BLaER1 (cell line): Measurements from ENCODE around the gene STX2.

ENCODE experiments used
- H3K27ac ChIP-seq: shearing (Covaris generic); formaldehyde crosslinking; 2 replicates; pipeline ENCODE4 v1.8.1; 2022
- H3K27me3 ChIP-seq: shearing (Covaris generic); formaldehyde crosslinking; 2 replicates; pipeline ENCODE4 v1.8.1; 2022
- H3K36me3 ChIP-seq: shearing (Covaris generic); formaldehyde crosslinking; 2 replicates; pipeline ENCODE4 v1.8.1; 2022
- H3K4me1 ChIP-seq: shearing (Covaris generic); formaldehyde crosslinking; 2 replicates; pipeline ENCODE4 v1.8.1; 2022
- H3K4me2 ChIP-seq: shearing (Covaris generic); formaldehyde crosslinking; 2 replicates; pipeline ENCODE4 v1.8.1; 2022
- H3K4me3 ChIP-seq: shearing (Covaris generic); formaldehyde crosslinking; 2 replicates; pipeline ENCODE4 v1.8.1; 2022
- H3K9ac ChIP-seq: shearing (Covaris generic); formaldehyde crosslinking; 2 replicates; pipeline ENCODE4 v1.8.1; 2022
- H3K9me3 ChIP-seq: shearing (Covaris generic); formaldehyde crosslinking; 2 replicates; pipeline ENCODE4 v1.8.1; 2022
- H4K20me1 ChIP-seq: shearing (Covaris generic); formaldehyde crosslinking; 2 replicates; pipeline ENCODE4 v1.8.1; 2022
- Cebpa-rat ChIP-seq: shearing (Covaris generic); IDR thresholded peaks from 2 replicates; pipeline ENCODE4 v1.8.1; 2022

STX2 gene

DNA sequence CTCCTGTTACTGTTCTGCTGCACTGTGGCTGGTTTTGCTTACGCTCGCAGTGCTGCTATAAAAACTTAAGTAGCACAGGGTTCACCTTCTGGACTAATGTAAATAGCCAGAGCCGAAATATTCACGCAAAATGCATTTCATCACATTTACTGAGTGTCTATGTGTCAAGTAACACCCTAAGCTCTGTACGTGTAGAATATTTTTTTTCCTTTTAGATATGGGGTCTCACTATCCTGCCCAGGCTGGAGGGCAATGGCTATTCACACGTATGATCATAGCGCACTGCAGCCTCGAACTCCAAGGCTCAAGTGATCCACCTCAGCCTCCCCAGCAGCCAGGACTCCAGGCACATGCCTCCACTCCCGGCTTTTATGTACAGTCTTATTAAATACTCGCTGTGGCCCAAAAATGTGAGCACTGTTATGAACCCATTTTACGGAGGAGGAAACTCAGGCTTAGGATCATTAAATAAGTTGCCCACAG, 62.2 kb downstream of the STX2 start:
- Histone ChIP-seq H3K4me3 (no peak overlapping the region), H3K4me2 (no peak overlapping the region), H4K20me1 (no peaks in the 10 kb centered on the region), H3K36me3 (no peaks in the 10 kb centered on the region), H3K4me1 (no peaks in the 10 kb centered on the region; the same call in 1 of the 2 replicates), H3K9me3 (peaks cover 3% of the 10 kb centered on the region; the same call in 1 of the 2 replicates), H3K27me3 (peaks cover 24% of the 10 kb centered on the region), H3K9ac (no peak overlapping the region), H3K27ac (no peak overlapping the region)
- no peak for TF ChIP-seq Cebpa-rat

DNA sequence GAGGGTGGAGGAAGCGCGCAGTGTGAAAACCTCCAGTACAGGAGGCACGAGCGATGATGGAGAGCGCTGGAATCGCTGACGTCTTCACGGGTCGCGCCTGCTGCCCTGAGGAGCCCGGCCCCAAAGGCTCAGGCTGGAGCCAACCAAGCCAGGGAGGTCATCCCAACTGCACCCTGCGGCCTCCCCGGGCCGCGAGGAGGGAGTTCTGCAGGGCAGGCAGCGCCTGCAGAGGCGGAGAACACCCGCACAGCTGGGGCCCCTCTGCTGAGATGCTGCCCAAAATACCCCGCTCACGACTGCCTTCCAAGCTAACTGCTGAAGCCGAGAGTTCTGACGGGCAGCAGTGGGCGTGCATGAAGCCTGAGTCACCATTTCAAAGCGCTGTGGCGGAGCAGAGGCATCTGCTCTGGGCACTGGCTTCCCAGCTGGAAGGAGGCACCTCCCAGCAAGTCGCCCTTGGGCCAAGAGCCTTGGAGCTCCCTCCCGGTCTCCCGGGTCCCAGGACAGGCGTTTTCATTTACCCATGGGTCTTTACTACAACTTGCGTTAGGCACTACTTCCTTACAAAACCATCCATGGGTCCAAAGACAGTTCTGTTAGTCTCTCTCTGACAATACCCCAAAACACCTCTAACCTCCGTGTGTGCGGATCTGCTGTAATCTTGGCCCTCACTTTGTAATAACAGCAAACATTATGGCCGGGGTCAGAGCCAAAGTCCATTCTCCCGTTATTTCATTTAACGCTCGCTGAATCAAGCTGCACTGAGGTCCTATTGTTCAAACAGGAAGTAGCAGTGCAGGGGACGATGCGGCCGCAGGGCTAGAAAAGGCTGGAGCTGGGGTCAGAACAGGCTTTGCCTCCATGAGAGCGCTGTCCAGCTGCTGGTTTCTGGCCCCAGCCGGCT, 62.8 kb downstream of the STX2 start:
- no peak for TF ChIP-seq Cebpa-rat

DNA sequence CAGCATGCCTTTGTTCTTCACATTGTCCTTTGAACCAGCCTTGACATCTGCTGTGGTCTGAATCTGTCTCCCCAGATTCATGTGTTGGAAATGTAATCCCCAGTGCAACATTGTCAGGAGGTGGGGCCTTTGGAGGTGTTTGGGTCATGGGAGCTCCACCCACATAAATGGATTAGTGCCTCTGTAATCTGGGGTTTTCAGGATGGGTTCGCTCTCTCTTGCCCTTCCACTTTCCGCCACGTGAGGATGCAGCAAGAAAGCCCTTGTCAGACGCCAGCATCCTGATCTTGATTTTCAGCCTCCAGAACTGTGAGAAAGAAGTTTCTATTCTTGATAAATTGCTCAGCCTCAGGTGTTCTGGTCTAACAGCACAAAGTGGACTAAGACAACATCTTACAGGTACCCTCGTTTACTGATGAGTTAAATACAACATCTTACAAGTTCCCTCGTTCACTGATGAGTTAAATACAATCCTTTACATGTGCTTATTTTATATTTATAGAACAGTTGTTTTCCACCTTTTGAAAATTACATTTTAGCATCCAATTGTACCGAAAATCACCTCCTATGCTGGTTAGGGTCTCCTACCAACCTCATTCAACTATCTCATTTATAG, 68.5 kb downstream of the STX2 start:
- Histone ChIP-seq H4K20me1 (no peaks in the 10 kb centered on the region), H3K36me3 (no peaks in the 10 kb centered on the region), H3K27ac (no peak overlapping the region), H3K27me3 (peaks cover 2% of the 10 kb centered on the region), H3K4me3 (no peak overlapping the region), H3K4me1 (no peaks in the 10 kb centered on the region), H3K9ac (no peak overlapping the region), H3K4me2 (no peak overlapping the region), H3K9me3 (no peaks in the 10 kb centered on the region)
- no peak for TF ChIP-seq Cebpa-rat

More for the DNA sequence above, 62.8 kb downstream of the STX2 start:
- Histone ChIP-seq H3K4me1 (no peaks in the 10 kb centered on the region; the same call in 1 of the 2 replicates), H3K9me3 (peaks cover 3% of the 10 kb centered on the region; the same call in 1 of the 2 replicates), H3K9ac (no peak overlapping the region), H3K4me2 (no peak overlapping the region), H3K27me3 (peaks cover 24% of the 10 kb centered on the region), H3K4me3 (no peak overlapping the region), H4K20me1 (no peaks in the 10 kb centered on the region), H3K27ac (no peak overlapping the region), H3K36me3 (no peaks in the 10 kb centered on the region)

DNA sequence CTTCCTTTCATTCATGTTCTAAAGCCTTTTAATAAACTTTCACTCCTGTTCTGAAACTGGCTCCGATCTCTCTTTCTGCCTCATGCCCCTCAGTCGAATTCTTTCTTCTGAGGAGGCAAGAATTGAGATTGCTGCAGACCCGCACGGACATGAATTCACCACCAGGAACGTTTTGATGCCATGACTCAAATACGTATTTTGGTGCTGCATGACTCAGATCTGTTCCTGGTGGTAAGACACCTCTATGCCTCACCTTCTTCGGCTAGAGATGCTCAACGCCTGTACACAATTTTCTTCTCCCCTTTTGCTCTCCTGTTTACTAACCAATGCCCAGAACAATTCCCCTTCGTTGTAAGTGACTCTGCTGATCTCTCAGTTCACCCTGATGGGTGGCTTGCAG, 70.9 kb downstream of the STX2 start:
- Histone ChIP-seq H3K9ac (no peak overlapping the region), H3K9me3 (no peaks in the 10 kb centered on the region), H4K20me1 (no peaks in the 10 kb centered on the region), H3K4me1 (no peaks in the 10 kb centered on the region), H3K4me2 (no peak overlapping the region), H3K27me3 (no peaks in the 10 kb centered on the region), H3K27ac (no peak overlapping the region), H3K4me3 (no peak overlapping the region), H3K36me3 (no peaks in the 10 kb centered on the region)
- no peak for TF ChIP-seq Cebpa-rat

DNA sequence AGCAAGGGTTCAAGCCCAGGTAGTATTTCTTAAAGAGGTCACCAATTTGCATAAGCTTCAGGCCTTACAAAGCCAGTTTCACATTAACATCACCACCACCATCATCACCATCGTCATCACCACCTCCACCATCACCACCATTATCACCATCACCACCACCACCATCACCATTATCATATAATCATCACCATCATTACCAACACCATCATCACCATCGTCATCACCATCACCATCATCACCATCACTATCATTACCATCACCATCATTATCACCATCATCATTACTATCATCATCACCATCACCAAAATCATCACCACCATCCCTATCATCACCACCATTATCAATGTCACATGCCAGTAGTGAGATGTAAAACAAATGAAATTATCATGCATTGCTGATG, 72.6 kb downstream of the STX2 start:
- Histone ChIP-seq H3K4me1 (peaks cover 11% of the 10 kb centered on the region), H3K9me3 (no peaks in the 10 kb centered on the region), H3K4me3 (no peak overlapping the region), H3K4me2 (no peak overlapping the region), H4K20me1 (no peaks in the 10 kb centered on the region), H3K9ac (no peak overlapping the region), H3K36me3 (no peaks in the 10 kb centered on the region), H3K27ac (no peak overlapping the region), H3K27me3 (peaks cover 9% of the 10 kb centered on the region; the same call in 1 of the 2 replicates)
- TF ChIP-seq Cebpa-rat: no peak

DNA sequence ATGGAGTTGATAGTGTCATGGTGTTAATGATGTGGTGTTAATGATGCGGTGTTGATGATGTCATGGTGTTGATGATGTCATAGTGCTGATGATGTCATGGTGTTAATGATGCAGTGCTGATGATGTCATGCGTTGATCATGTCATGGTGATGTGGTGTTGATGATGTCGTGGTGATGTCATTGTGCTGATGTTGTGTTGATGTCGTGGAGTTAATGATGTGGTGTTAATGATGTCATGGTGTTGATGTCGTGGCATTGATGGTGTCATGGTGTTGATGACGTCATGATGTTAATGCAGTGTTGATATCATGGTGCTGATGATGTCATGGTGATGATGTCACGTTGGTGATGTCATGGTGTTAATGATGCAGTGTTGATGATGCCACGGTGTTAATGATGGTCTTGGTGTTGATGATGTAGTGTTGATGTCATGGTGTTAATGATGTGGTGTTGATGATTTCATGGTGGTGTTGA, 73.8 kb downstream of the STX2 start:
- Histone ChIP-seq H3K4me1 (peaks cover 23% of the 10 kb centered on the region), H3K9me3 (no peaks in the 10 kb centered on the region), H3K36me3 (no peaks in the 10 kb centered on the region), H3K9ac (no peak overlapping the region), H3K4me3 (no peak overlapping the region), H3K27me3 (peaks cover 9% of the 10 kb centered on the region; the same call in 1 of the 2 replicates), H3K27ac (no peak overlapping the region), H3K4me2 (no peak overlapping the region), H4K20me1 (no peaks in the 10 kb centered on the region)
- no peak for TF ChIP-seq Cebpa-rat

DNA sequence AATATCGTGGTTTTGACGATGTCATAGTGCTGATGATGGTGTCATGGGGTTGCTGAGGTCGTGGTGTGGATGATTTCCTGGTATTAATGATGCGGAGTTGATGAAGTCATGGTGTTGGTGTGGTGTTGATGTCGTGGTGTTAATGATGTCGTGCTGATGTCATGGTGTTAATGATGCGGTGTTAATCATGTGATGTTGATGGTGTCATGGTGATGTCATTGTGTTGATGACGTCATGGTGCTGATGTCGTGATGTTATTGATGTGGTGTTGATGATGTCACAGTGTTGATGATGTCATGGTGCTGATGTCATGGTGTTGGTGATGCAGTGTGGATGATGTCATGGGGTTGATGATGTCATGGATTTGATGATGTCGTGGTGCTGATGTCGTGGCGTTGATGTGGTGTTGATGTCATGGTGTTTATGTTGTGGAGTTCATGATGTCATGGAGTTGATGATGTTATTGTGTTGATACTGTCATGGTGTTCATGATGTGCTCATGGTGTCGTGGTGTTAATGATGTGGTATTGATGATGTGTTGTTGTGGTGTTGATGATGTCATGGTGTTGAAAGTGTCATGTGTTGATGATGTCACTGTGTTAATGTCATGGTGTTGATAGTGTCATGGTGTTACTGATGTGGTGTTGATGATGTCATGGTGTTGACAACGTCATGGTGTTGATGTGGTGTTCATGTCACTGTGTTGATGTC, 74.4 kb downstream of the STX2 start:
- Histone ChIP-seq H3K36me3 (no peaks in the 10 kb centered on the region), H3K9ac (no peak overlapping the region), H3K4me1 (peaks cover 29% of the 10 kb centered on the region), H4K20me1 (no peaks in the 10 kb centered on the region), H3K4me2 (no peak overlapping the region), H3K27ac (no peak overlapping the region), H3K27me3 (peaks cover 9% of the 10 kb centered on the region; the same call in 1 of the 2 replicates), H3K9me3 (no peaks in the 10 kb centered on the region), H3K4me3 (no peak overlapping the region)
- no peak for TF ChIP-seq Cebpa-rat

DNA sequence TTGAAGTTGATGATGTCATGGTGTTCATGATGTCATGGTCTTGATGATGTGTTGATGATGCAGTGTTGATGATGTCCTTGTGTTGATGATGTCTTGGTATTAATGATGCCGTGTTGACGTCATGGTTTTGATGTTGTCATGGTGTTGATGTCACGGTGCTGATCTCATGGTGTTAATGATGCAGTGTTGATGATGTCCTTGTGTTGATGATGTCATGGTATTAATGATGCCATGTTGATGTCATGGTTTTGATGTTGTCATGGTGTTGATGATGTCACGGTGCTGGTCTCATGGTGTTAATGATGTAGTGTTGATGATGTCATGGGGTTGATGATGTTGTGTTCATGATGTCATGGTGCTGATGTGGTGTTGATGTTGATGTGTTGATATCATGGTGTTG, 75.0 kb downstream of the STX2 start:
- Histone ChIP-seq H3K4me3 (no peak overlapping the region), H3K36me3 (no peaks in the 10 kb centered on the region), H3K9ac (no peak overlapping the region), H3K27ac (no peak overlapping the region), H4K20me1 (no peaks in the 10 kb centered on the region), H3K27me3 (peaks cover 9% of the 10 kb centered on the region; the same call in 1 of the 2 replicates), H3K4me1 (peaks cover 32% of the 10 kb centered on the region), H3K9me3 (no peaks in the 10 kb centered on the region), H3K4me2 (no peak overlapping the region)
- no peak for TF ChIP-seq Cebpa-rat

DNA sequence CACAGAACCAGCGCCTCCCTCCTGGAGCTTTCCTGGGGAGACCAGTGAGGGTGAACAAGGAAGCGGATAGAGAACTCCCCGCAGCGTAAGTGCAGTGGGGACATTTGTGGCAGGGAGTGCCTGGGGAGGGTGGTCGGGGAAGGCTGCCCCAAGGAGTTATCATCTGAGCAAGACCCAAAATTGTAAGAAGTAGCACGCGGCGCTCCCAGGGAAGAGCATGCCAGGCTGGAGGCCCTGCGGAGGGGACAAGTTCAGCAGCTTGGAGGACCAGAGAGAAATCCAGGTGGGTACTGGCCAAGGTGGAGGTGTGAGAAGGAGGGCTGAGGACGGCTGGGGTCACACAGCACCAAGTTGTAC, 76.8 kb downstream of the STX2 start:
- Histone ChIP-seq H3K27ac (no peak overlapping the region), H3K36me3 (no peaks in the 10 kb centered on the region), H3K9me3 (no peaks in the 10 kb centered on the region), H3K4me3 (no peak overlapping the region), H4K20me1 (no peaks in the 10 kb centered on the region), H3K4me2 (peak overlapping the region; percentile 82), H3K27me3 (peaks cover 9% of the 10 kb centered on the region; the same call in 1 of the 2 replicates), H3K4me1 (peaks cover 32% of the 10 kb centered on the region), H3K9ac (no peak overlapping the region)
- TF ChIP-seq Cebpa-rat: no peak
